ENCODE data around the gene ANKRD39.

GRCh38 chr2:96898641-96899412 lies 41.0 kb upstream of the ANKRD39 start:
- TF ChIP-seq L3MBTL2 (conservative IDR thresholded peaks at IDR 0.05) (no peak), FOXA1 (IDR thresholded peaks at IDR 0.05) (no peak), ARNT (IDR thresholded peaks at IDR 0.05) (no peak), SP1 (IDR thresholded peaks at IDR 0.05) (no peak), ELF4 (IDR thresholded peaks at IDR 0.05) (no peak), BHLHE40 (IDR thresholded peaks at IDR 0.05; ENCODE audit: borderline replicate concordance) (no peak), HDGF (IDR thresholded peaks at IDR 0.05; ENCODE audit: borderline replicate concordance) (no peak), FOXM1 (IDR thresholded peaks at IDR 0.05; ENCODE audit: borderline replicate concordance) (no peak), CTBP1 (IDR thresholded peaks at IDR 0.05; ENCODE audit: borderline replicate concordance) (no peak), LEF1 (IDR thresholded peaks at IDR 0.05; ENCODE audit: borderline replicate concordance) (no peak), SUZ12 (IDR thresholded peaks at IDR 0.05) (no peak), ZNF384 (IDR thresholded peaks at IDR 0.05) (no peak), TARDBP (IDR thresholded peaks at IDR 0.05) (no peak)
